A549 (cell line): Measurements from ENCODE around the gene ATXN7. TPM values are rescaled to one million over a fixed set of nuclear protein-coding genes. Genes with fewer than 3 reads are reported as not detected.
A peak's percentile ranks its signal among the peaks of the same experiment; 100 is the strongest.

Experiments used
- ATAC-seq, 2 experiments: fragments of 200-7000 bp in 1 of 2; fragments of >200 bp in 1 of 2; cut with Nextera tagmentation in 1 of 2; cut with Tn5 transposase in 1 of 2; 3 replicates each; pipeline versions ENCODE4 v1.8.0 to v1.9.1; 2018 to 2020; ENCODE audit warnings: mild to moderate bottlenecking in 1 of 2, moderate library complexity in 1 of 2
- CTCF ChIA-PET: fragments of 300-600 bp; sonication (Branson Sonifier 250); formaldehyde crosslinking; extraction: SDS; loops from one replicate; lab custom pipeline; 2021; ENCODE audit warnings: antibody characterized with exemption, inconsistent platforms; lab: Yijun Ruan, JAX
- POLR2A ChIA-PET: fragments of 350-600 bp; formaldehyde crosslinking; extraction: SDS; loops from one replicate; lab custom pipeline; 2021; ENCODE audit warnings: antibody characterized with exemption, inconsistent platforms; lab: Yijun Ruan, JAX
- DNase-seq, 2 experiments: peaks; one replicate each; pipeline versions ENCODE4 v3.0.0 to v3.0.0-alpha.2; 2011 to 2016; ENCODE audit warnings: low read depth in 1 of 2, low spot score in 1 of 2
- FAIRE-seq: peaks from 2 replicates; lab custom pipeline; 2011; peaks lifted over from hg19 to GRCh38; lab: Jason Lieb, UNC
- H3K27ac ChIP-seq, 2 experiments: fragments of >200 bp; sonication (Bioruptor Twin); formaldehyde crosslinking; 3 replicates each; pipeline ENCODE4 v1.5.1; 2016 to 2017
- H3K4me1 ChIP-seq: fragments of >200 bp; sonication (Bioruptor Twin); formaldehyde crosslinking; 3 replicates; pipeline ENCODE4 v1.6.1; 2016
- H3K4me2 ChIP-seq: fragments of >200 bp; sonication (Bioruptor Twin); formaldehyde crosslinking; 3 replicates; pipeline ENCODE4 v1.6.1; 2016
- H3K4me3 ChIP-seq: fragments of >200 bp; sonication (Bioruptor Twin); formaldehyde crosslinking; 3 replicates; pipeline ENCODE4 v1.5.1; 2016
- H3K9me3 ChIP-seq: fragments of >200 bp; sonication (Bioruptor Twin); formaldehyde crosslinking; 3 replicates; pipeline ENCODE4 v1.6.1; 2016
- ATOH8 ChIP-seq: fragments of 250-450 bp; sonication (Bioruptor Pico); IDR thresholded peaks from 2 replicates; pipeline ENCODE4 v1.5.0; 2020; ENCODE audit warnings: low read depth, mild to moderate bottlenecking, moderate library complexity
- BCL3 ChIP-seq: fragments of >200 bp; sonication (Bioruptor Twin); formaldehyde crosslinking; IDR thresholded peaks from 3 replicates; pipeline ENCODE4 v1.6.1; 2016
- CHD2 ChIP-seq: fragments of 150-350 bp; IDR thresholded peaks from 2 replicates; pipeline ENCODE4 v1.6.1; 2014; ENCODE audit warnings: low read length; ENCODE audit not compliant: partially characterized antibody
- CHD4 ChIP-seq: fragments of 200-600 bp; sonication (generic); IDR thresholded peaks from 2 replicates; pipeline ENCODE4 v1.6.1; 2016; ENCODE audit warnings: antibody characterized with exemption, mild to moderate bottlenecking, borderline replicate concordance
- GATA3 ChIP-seq: IDR thresholded peaks from 2 replicates; pipeline ENCODE4 v1.6.1; 2012; ENCODE audit warnings: borderline replicate concordance
- HMGXB4 ChIP-seq: fragments of 250-450 bp; sonication (Bioruptor Pico); IDR thresholded peaks from 2 replicates; pipeline ENCODE4 v1.5.0; 2021; ENCODE audit warnings: mild to moderate bottlenecking, moderate library complexity, borderline replicate concordance
- MAZ ChIP-seq: fragments of 150-350 bp; IDR thresholded peaks from 2 replicates; pipeline ENCODE4 v1.6.1; 2014; ENCODE audit warnings: antibody characterized with exemption, low read depth, low read length, borderline replicate concordance
- NFE2L2 ChIP-seq: fragments of 150-350 bp; conservative IDR thresholded peaks from 2 replicates; pipeline ENCODE4 v1.6.1; 2014; ENCODE audit warnings: low read length
- PBX3 ChIP-seq: IDR thresholded peaks from 2 replicates; pipeline ENCODE4 v1.6.1; 2012
- POLR2A ChIP-seq: IDR thresholded peaks from 2 replicates; pipeline ENCODE4 v1.6.1; 2012; ENCODE audit warnings: mild to moderate bottlenecking, low read length
- SREBF2 ChIP-seq: fragments of 450-650 bp; IDR thresholded peaks from 2 replicates; pipeline ENCODE4 v1.6.1; 2014; ENCODE audit warnings: mild to moderate bottlenecking, moderate library complexity
- WGBS: methylation state at CpG from one replicate; pipeline ENCODE4 v1.1.6; 2017; ENCODE audit errors: missing lambda C conversion rate; 5-methylcytosine and 5-hydroxymethylcytosine counted together
- polyA plus RNA-seq, 4 experiments: library from polyadenylated mRNA; depleted of rRNA in 3 of 4; stranded (reverse); fragments of >200 nt; fragmentation: RNase III in 1 of 4; extraction: RNeasy Plus Mini Kit Qiagen cat#74134 plus additional on column Dnase treatment in 1 of 4; gene quantifications; 2 replicates in 3 of 4; 3 replicates in 1 of 4; pipeline ENCODE4 v1.2.3, GENCODE V29; 2011 to 2017

ATXN7 gene
- polyA plus RNA-seq, 2 of the 4 experiments (the other 2 are of a cell fraction), result 5.4 to 7.3 TPM

- no peaks in the 10 kb centered on the region for H3K9me3 ChIP-seq
- no peak overlapping the region for H3K4me2 ChIP-seq
- ChIA-PET CTCF (no interaction called here), POLR2A (no interaction called here)
- H3K27ac ChIP-seq, result no peak overlapping the region
- no peak overlapping the region for H3K4me3 ChIP-seq
- TF ChIP-seq SREBF2 (no peak), MAZ (no peak)
- 83% methylated on average over 5 of the region's 5 CpGs for WGBS
- no peak for DNase-seq
- FAIRE-seq, result no peak
- no peak for ATAC-seq
- peaks cover 7% of the 10 kb centered on the region; the same call in 1 of the 3 replicates for H3K4me1 ChIP-seq
These were observed 146.5 kb downstream of the ATXN7 start for GRCh38 chr3:64010199-64010598.

GRCh38 chr3:64011685-64012084 lies 148.0 kb downstream of the ATXN7 start:
- Histone ChIP-seq H3K4me1 (peaks cover 7% of the 10 kb centered on the region; the same call in 1 of the 3 replicates), H3K4me2 (no peak overlapping the region), H3K27ac (no peak overlapping the region), H3K4me3 (no peak overlapping the region), H3K9me3 (no peaks in the 10 kb centered on the region)
- POLR2A ChIA-PET, result no interaction called here
- FAIRE-seq (no peak), DNase-seq (no peak), ATAC-seq (peak in 1 of 2 experiments; percentile 36; a peak in 1 of 6 replicates)
- 58% methylated on average over 5 of the region's 5 CpGs for WGBS
- no peak for TF ChIP-seq GATA3
- CTCF ChIA-PET, result interaction anchor here (1.4 to 2.1 kb wide), 2 partner anchors 12 to 18 kb away, joined by 5 to 10 read pairs; partner anchors contain the start of gene PSMD6

GRCh38 chr3:64016941-64017620 lies 153.4 kb downstream of the ATXN7 start:
- 92% methylated on average over 3 of the region's 3 CpGs for WGBS
- Histone ChIP-seq H3K9me3 (no peaks in the 10 kb centered on the region), H3K4me1 (peaks cover 5% of the 10 kb centered on the region; the same call in 2 of the 3 replicates), H3K27ac (no peak overlapping the region), H3K4me3 (no peak overlapping the region), H3K4me2 (no peak overlapping the region)
- FAIRE-seq, result no peak
- DNase-seq, result no peak
- no peak for TF ChIP-seq NFE2L2
- no peak for ATAC-seq
- ChIA-PET CTCF (no interaction called here), POLR2A (no interaction called here)

GRCh38 chr3:64019271-64019670 lies 155.6 kb downstream of the ATXN7 start:
- no peak overlapping the region for H3K4me2 ChIP-seq
- ChIA-PET CTCF (interaction anchor here (1.2 to 1.5 kb wide), 2 partner anchors 11 to 26 kb away, joined by 3 read pairs; no protein-coding TSS in a partner anchor), POLR2A (no interaction called here)
- no peaks in the 10 kb centered on the region for H3K9me3 ChIP-seq
- no peak for TF ChIP-seq CHD4
- TF ChIP-seq POLR2A, result no peak
- TF ChIP-seq CHD2, result no peak
- no peak for TF ChIP-seq BCL3
- no peak for TF ChIP-seq PBX3
- TF ChIP-seq MAZ, result no peak
- TF ChIP-seq ATOH8 (CRISPR knock-in tag), result no peak
- no peak for TF ChIP-seq HMGXB4 (CRISPR knock-in tag)
- no peak for FAIRE-seq
- no peak for ATAC-seq
- no peak overlapping the region for H3K27ac ChIP-seq
- 84% methylated on average over 3 of the region's 3 CpGs for WGBS
- peaks cover 10% of the 10 kb centered on the region; the same call in 2 of the 3 replicates for H3K4me1 ChIP-seq
- DNase-seq, result no peak
- no peak overlapping the region for H3K4me3 ChIP-seq
